Large intestine (tissue), 3 donors: Measurements from ENCODE around the gene AKT1S1. TPM values are rescaled to one million over a fixed set of nuclear protein-coding genes. Genes with fewer than 3 reads are reported as not detected.

Experiments used
- DNase-seq, 2 donors: peaks; one replicate each; pipeline versions ENCODE4 v3.0.0 to v3.0.0-alpha.2; 2013
- H3K27ac ChIP-seq: one replicate; pipeline ENCODE4 v1.5.1; 2013; ENCODE audit warnings: low read length
- H3K27me3 ChIP-seq: 2 replicates; pipeline ENCODE4 v1.6.1; 2013; ENCODE audit warnings: low read length; ENCODE audit not compliant: control insufficient read depth, insufficient read depth
- H3K36me3 ChIP-seq: 2 replicates; pipeline ENCODE4 v1.6.1; 2013; ENCODE audit warnings: low read length; ENCODE audit not compliant: control insufficient read depth, insufficient read depth
- H3K4me1 ChIP-seq: one replicate; pipeline ENCODE4 v1.6.1; 2013; ENCODE audit warnings: low read length; ENCODE audit not compliant: control insufficient read depth, insufficient read depth
- H3K4me3 ChIP-seq: one replicate; pipeline ENCODE4 v1.5.1; 2013; ENCODE audit warnings: low read length
- H3K9me3 ChIP-seq: one replicate; pipeline ENCODE4 v1.6.1; 2013; ENCODE audit warnings: mild to moderate bottlenecking, low read depth, low read length, moderate library complexity; ENCODE audit not compliant: control insufficient read depth
- WGBS: methylation state at CpG from one replicate; pipeline ENCODE4 v1.1.5; 2013; ENCODE audit warnings: low lambda C conversion rate; ENCODE audit not compliant: insufficient coverage; 5-methylcytosine and 5-hydroxymethylcytosine counted together
- polyA plus RNA-seq: library from polyadenylated mRNA; unstranded; fragments of 120-200 nt; gene quantifications from one replicate; pipeline ENCODE4 v1.2.1, GENCODE V29; 2013

The AKT1S1 gene
- polyA plus RNA-seq, 1 donor, result 38.5 TPM

- H3K9me3 ChIP-seq, result peaks cover 8% of the 10 kb centered on the region
- no peaks in the 10 kb centered on the region for H3K27me3 ChIP-seq
- H3K27ac ChIP-seq, result no peak overlapping the region
- peaks cover 64% of the 10 kb centered on the region for H3K36me3 ChIP-seq
- H3K4me3 ChIP-seq, result no peak overlapping the region
- WGBS, result no CpG with 5 or more reads among the region's 14 CpGs
- H3K4me1 ChIP-seq, result peaks cover 9% of the 10 kb centered on the region
- no peak for DNase-seq
These were observed 5.5 kb upstream of the AKT1S1 start for GRCh38 chr19:49882643-49883042.

- H3K27me3 ChIP-seq, result no peaks in the 10 kb centered on the region
- no peak overlapping the region for H3K27ac ChIP-seq
- no peak overlapping the region for H3K4me3 ChIP-seq
- no peak for DNase-seq
- no CpG with 5 or more reads among the region's 31 CpGs for WGBS
- peaks cover 64% of the 10 kb centered on the region for H3K36me3 ChIP-seq
- peaks cover 8% of the 10 kb centered on the region for H3K9me3 ChIP-seq
- H3K4me1 ChIP-seq, result peaks cover 9% of the 10 kb centered on the region
These were observed 4.7 kb upstream of the AKT1S1 start for GRCh38 chr19:49881672-49882394.

- no peak for DNase-seq
These were observed 4.0 kb upstream of the AKT1S1 start for GRCh38 chr19:49881186-49881585.

GRCh38 chr19:49880162-49880869 is 3.2 kb upstream of the AKT1S1 start:
- no peak for DNase-seq
- no peak overlapping the region for H3K4me3 ChIP-seq
- H3K36me3 ChIP-seq, result peaks cover 58% of the 10 kb centered on the region
- H3K4me1 ChIP-seq, result peaks cover 14% of the 10 kb centered on the region
- H3K27me3 ChIP-seq, result no peaks in the 10 kb centered on the region
- H3K27ac ChIP-seq, result no peak overlapping the region
- H3K9me3 ChIP-seq, result peaks cover 13% of the 10 kb centered on the region
- WGBS, result no CpG with 5 or more reads among the region's 10 CpGs

More at GRCh38 chr19:49881186-49881585, 4.0 kb upstream of the AKT1S1 start:
- Histone ChIP-seq H3K9me3 (peaks cover 10% of the 10 kb centered on the region), H3K4me1 (peaks cover 9% of the 10 kb centered on the region), H3K27me3 (no peaks in the 10 kb centered on the region), H3K27ac (no peak overlapping the region), H3K36me3 (peaks cover 62% of the 10 kb centered on the region), H3K4me3 (no peak overlapping the region)
- no CpG with 5 or more reads among the region's 17 CpGs for WGBS

- WGBS, result no CpG with 5 or more reads among the region's 12 CpGs
- Histone ChIP-seq H3K4me3 (no peak overlapping the region), H3K4me1 (peaks cover 16% of the 10 kb centered on the region), H3K27me3 (no peaks in the 10 kb centered on the region), H3K36me3 (peaks cover 51% of the 10 kb centered on the region), H3K9me3 (peaks cover 13% of the 10 kb centered on the region), H3K27ac (no peak overlapping the region)
- DNase-seq, result no peak
These were observed 2.2 kb upstream of the AKT1S1 start for GRCh38 chr19:49879243-49879963.

GRCh38 chr19:49878744-49879070 is 1.6 kb upstream of the AKT1S1 start:
- H3K4me1 ChIP-seq, result peaks cover 16% of the 10 kb centered on the region
- peak overlapping the region; percentile 82 for H3K4me3 ChIP-seq
- H3K9me3 ChIP-seq, result peaks cover 13% of the 10 kb centered on the region
- peaks cover 49% of the 10 kb centered on the region for H3K36me3 ChIP-seq
- no peak for DNase-seq
- no peaks in the 10 kb centered on the region for H3K27me3 ChIP-seq
- WGBS, result no CpG with 5 or more reads among the region's 9 CpGs
- peak overlapping the region; percentile 99 for H3K27ac ChIP-seq

- Histone ChIP-seq H3K4me3 (peak overlapping the region; percentile 82), H3K36me3 (peaks cover 43% of the 10 kb centered on the region)
These were observed 956 bp upstream of the AKT1S1 start for GRCh38 chr19:49877879-49878743.

GRCh38 chr19:49876422-49877019 is 634 bp downstream of the AKT1S1 start:
- H3K4me1 ChIP-seq, result peaks cover 16% of the 10 kb centered on the region
- H3K36me3 ChIP-seq, result peaks cover 37% of the 10 kb centered on the region

More at GRCh38 chr19:49877879-49878743, 956 bp upstream of the AKT1S1 start:
- Histone ChIP-seq H3K27ac (peak overlapping the region; percentile 99), H3K4me1 (peaks cover 16% of the 10 kb centered on the region), H3K9me3 (peaks cover 13% of the 10 kb centered on the region), H3K27me3 (no peaks in the 10 kb centered on the region)
- WGBS, result no CpG with 5 or more reads among the region's 41 CpGs
- DNase-seq, result peak; percentile 99

GRCh38 chr19:49875857-49876421 is 1.2 kb downstream of the AKT1S1 start:
- DNase-seq, result peak in 1 of 2 donors; percentile 67
- Histone ChIP-seq H3K9me3 (peaks cover 4% of the 10 kb centered on the region), H3K36me3 (peaks cover 36% of the 10 kb centered on the region), H3K4me3 (peak overlapping the region; percentile 82), H3K27ac (peak overlapping the region; percentile 99), H3K4me1 (peaks cover 16% of the 10 kb centered on the region), H3K27me3 (no peaks in the 10 kb centered on the region)
- WGBS, result no CpG with 5 or more reads among the region's 28 CpGs

More at GRCh38 chr19:49876422-49877019, 634 bp downstream of the AKT1S1 start:
- Histone ChIP-seq H3K4me3 (peak overlapping the region; percentile 82), H3K27ac (peak overlapping the region; percentile 99), H3K9me3 (peaks cover 7% of the 10 kb centered on the region), H3K27me3 (no peaks in the 10 kb centered on the region)
- peak; percentile 99 to 100 for DNase-seq
- WGBS, result no CpG with 5 or more reads among the region's 46 CpGs
